HG03378 (cell line): ENCODE measurements around the gene INSRR.

Source experiments
- ATAC-seq: cut with Tn5 transposase; IDR thresholded peaks from one replicate; pipeline ENCODE4 v1.9.1; 2021; ENCODE audit warnings: mild to moderate bottlenecking, moderate library complexity; ENCODE audit not compliant: unreplicated experiment

The INSRR gene

GRCh38 chr1:156852418-156852874, 6.5 kb downstream of the INSRR start:
- ATAC-seq = no peak

- no peak for ATAC-seq
Measured at GRCh38 chr1:156851779-156852417, 7.0 kb downstream of the INSRR start.

DNA sequence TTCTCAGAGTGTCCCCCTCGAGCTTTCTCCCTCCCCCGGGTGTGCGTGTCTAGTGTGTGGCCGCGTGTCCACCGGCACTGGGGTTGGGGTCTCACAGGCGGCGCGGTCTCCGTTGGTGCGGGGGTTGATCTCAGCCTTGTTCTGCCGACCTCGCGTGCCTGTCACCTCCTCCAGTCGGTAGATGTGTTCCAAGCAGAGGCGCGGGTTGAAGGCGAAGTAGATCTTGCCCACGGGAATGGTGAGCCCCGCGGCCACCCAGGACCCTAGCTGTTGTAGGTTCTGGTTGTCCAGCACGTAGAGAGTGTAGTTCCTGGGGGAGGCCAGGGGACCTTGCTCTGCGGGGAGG, 9.8 kb downstream of the INSRR start:
- no peak for ATAC-seq

DNA sequence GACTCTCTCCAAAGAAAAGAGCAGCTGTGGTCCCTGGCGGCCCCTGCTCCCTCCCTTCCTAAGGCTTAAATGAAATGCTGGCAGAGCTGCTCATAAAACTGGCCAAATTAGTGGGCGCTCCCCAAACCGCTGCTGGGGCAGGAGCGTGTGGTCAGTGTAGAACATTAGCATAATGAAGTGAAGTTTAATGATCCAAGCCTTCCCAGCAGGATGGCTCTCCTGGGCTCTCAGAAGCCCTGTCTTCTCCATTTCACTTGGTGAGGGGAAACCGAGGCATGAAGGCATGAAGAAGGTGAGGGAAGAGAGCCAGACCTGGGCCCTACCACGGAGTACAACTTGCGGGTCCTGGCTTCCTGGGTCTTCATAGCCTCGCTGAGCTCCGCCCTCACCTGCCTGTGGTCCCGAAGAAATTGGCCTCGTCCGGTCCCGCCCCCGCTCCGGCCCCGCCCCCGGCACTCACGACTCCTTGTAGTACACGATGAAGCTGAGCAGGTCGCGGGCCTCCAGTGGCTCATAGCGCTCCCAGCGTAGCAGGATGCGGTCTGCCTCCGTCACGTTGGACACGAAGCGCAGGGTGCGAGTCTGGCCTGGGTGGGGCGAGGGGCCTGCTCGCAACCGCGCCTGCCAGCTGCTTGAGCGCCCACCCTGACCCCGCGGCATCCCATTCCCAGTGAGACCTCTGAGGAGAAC, 10.3 kb downstream of the INSRR start:
- ATAC-seq = no peak

GRCh38 chr1:156847591-156848460, 11.1 kb downstream of the INSRR start:
- ATAC-seq = no peak

GRCh38 chr1:156846643-156847042, 12.3 kb downstream of the INSRR start:
- no peak for ATAC-seq

GRCh38 chr1:156845953-156846545, 12.9 kb downstream of the INSRR start:
- ATAC-seq = no peak

GRCh38 chr1:156845055-156845952, 13.6 kb downstream of the INSRR start:
- ATAC-seq = no peak

DNA sequence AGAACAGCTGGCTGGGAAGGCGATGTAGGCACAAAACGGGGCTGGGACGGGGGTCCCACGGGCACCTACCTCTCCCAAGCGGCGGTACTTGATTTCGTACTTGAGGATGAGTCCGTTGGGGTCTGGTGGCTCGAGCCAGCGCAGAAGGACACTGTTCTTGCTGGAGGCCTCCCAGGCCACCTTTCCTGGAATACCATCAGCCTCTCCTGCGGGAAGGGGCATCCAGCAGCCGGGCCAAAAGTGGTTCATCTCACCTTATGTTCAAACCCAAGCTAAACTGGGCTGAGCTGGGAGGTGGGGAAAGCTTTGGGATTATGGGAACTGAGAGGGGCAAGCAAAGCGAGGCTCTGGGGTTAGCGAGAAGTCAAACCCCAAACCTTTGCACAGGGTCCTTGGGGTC, 14.3 kb downstream of the INSRR start:
- no peak for ATAC-seq

DNA sequence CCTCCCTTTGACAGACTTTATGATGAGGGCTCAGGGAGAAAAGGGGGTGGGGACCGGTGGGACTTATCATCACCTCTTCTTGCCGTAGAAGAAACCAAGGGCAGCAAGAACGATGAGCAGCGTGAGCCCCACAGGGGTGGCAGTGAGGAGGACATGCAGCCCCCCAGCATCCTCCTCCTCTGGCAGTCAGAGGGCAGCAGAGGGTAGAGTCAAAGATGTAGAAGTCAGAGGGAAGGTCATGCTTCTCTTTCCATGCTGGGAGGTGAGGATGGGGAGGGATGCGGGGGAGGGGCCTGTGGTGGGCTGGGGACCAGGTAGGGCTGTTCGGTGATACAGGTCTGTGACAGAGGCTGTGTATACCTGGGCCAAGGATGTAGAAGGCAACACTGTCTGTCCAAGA, 14.8 kb downstream of the INSRR start:
- no peak for ATAC-seq

GRCh38 chr1:156842618-156843300, 16.2 kb downstream of the INSRR start:
- ATAC-seq = no peak

GRCh38 chr1:156841295-156841855, 17.5 kb downstream of the INSRR start:
- ATAC-seq = no peak

DNA sequence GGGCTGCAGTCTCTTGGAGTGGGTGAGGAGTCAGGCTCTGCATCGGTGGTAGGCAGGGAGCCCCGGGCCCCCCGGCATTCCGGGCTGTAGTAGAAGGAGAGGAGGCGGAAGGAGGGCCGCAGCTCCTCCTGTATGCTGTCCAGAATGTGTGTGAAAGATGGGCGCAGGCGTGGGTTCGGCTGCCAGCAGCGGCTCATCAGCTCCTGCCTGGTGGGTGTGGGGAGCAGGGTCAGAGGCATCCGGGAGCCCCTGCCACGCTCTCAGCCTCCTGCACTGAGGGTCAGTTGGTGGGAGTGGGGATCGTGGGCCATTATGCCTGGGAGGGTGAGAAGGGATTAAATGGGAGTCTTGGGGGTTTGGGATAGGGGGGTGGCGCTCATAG, 18.0 kb downstream of the INSRR start:
- no peak for ATAC-seq

DNA sequence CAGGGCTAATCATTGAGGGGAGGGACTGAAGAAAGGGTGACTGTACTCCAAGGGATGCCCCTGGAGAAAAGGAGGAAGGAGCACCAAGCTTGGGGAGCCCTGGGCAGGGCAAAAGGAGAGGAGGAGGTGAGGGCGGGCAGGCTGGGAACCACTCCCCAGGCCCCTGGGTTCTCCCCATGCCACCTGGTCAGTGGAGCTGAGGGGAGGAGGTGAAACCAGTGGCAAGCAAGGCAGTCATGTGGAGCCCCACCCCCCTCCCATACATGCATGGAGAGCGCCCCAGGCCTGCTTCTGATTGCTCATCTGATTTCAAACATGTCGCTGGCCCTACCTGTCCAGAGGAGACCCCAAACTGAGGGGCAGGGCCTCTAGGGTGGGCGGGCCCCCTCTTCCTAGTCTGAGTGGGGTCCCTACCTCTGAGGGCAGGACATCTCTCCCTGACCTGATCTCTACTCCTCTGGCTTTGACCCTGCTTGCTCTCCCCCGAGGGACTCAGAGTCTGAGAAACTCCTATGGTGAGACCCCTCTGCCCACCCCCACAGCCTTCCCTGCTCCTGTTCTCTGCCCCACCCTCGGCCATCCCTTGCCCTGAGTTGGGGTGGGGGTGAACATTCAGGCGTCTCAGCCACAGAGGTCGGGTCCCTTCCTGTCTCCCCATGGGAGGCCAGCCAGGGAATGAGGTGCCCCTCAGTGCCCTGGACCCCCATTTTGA, 18.6 kb downstream of the INSRR start:
- ATAC-seq = no peak

DNA sequence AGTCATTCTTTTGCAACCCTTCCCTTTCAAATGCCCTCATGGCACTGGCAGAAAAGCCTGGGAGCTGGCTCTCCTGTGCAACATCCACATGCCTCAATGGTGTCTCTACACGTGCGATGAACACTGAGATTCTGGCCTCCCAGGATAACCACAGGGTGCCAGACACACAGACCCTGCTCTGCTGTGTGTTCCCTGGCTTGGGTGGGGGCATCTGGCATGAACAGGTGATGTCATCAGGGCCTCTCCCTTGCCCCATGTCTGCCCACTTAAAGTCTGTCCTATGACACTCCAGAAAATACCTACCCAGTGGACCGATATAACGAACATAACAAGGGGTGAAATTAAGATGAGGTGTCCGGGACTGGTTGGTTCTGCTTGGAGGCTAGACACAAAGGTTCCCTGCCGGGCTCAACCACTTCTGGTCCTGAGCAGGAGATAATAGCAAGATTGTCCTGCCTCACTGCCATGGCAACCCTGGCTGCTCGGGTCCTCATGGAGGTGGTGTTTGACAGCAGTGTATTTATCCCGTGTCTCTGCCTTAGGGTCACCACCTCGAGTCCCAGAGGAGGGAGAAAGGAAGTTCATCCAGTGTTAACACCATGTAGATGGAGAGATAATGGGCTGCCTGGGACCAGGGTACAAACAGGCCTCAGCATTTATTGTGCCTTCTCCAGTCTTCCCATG, 19.3 kb downstream of the INSRR start:
- no peak for ATAC-seq

DNA sequence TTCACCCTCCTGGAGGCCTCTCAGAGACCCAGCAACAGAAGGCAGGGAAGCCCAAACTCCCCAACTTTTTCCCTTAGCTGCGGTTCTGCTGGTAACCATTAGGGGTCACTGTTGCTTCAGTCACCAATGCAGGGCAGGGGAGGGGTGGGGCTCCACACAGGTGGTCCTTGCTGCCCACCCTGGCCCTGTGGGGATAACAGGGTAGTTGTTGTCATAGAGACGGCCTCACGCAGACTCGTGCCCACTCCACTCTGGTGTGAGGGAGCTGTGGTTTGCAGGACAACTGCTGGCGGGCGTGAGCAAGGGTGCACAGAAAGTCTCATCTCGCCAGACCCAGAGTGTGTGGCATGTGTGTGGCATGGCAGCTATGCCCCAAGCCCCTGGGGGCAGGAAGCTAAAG, 19.9 kb downstream of the INSRR start:
- ATAC-seq = no peak

GRCh38 chr1:156836892-156837291, 22.0 kb downstream of the INSRR start:
- no peak for ATAC-seq

GRCh38 chr1:156836041-156836654, 22.8 kb downstream of the INSRR start:
- ATAC-seq = no peak
